NT2/D1 (cell line): ENCODE data around the gene GAS7.

Experiments
- YY1 ChIP-seq: IDR thresholded peaks from 2 replicates; pipeline ENCODE4 v1.6.1; 2011; ENCODE audit not compliant: insufficient read length, insufficient read depth
- ZNF274 ChIP-seq: IDR thresholded peaks from 2 replicates; pipeline ENCODE4 v1.6.1; 2011; ENCODE audit warnings: mild to moderate bottlenecking, low read depth, low read length

DNA sequence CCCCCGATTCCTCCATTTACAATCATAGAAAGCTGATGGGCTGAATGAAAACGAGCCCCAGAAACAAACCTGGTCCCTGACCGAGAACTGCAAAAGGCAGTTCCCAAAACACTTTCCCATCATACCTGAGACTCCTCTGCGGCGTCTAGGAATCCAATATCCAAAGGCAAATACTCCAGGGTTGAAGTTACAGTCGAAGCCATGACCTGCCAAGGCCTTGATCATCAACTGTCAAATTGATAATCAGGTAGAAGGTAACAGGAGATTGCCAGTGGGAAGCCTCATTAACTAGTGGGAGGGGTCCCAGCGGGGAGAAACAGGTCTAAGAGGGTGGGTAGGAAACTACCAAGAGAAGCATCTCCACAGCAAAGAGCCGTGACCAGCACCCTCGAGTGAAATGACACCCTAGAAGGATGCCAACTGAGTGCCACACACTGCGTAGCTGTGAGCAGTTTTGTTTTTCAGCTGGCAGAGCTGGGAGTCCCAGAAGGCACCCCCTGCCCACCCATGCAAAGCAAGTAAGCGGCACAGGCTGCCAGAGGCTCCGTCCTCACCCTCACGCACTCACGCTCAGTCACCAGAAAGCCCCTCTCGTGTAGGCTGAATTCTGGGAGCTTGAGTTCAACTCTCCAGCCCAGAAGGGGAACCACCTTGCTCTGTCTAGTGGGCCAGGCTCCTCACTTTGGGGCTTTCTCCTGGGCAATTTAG, 146.1 kb downstream of the GAS7 start:
- TF ChIP-seq YY1 = no peak
- no peak for TF ChIP-seq ZNF274
